HFFc6 (cell line): ENCODE measurements around the gene KRTAP10-7. TPM values are rescaled to one million over a fixed set of nuclear protein-coding genes. Genes with fewer than 3 reads are reported as not detected.
"Not testable (repeated sequence)": the region's sequence is repeated elsewhere in the genome, so short reads cannot be mapped to it uniquely, and the experiment has no call there.

Experiments
- DNase-seq: peaks from one replicate; pipeline ENCODE4 v3.0.0-alpha.2; 2018
- H3K27ac Mint-ChIP-seq: 2 replicates; pipeline ENCODE4 v1.8.0; 2020; ENCODE audit warnings: mild to moderate bottlenecking, mixed read lengths
- H3K27me3 Mint-ChIP-seq: 2 replicates; pipeline ENCODE4 v1.8.0; 2021; ENCODE audit warnings: mild to moderate bottlenecking, moderate library complexity, mixed read lengths; ENCODE audit not compliant: insufficient read depth
- H3K36me3 Mint-ChIP-seq: 2 replicates; pipeline ENCODE4 v1.8.0; 2021; ENCODE audit warnings: low read depth, mixed read lengths
- H3K4me1 Mint-ChIP-seq: 2 replicates; pipeline ENCODE4 v1.8.0; 2020; ENCODE audit warnings: low read depth, mixed read lengths
- H3K4me3 Mint-ChIP-seq: 2 replicates; pipeline ENCODE4 v1.8.0; 2020; ENCODE audit warnings: mild to moderate bottlenecking, moderate library complexity, mixed read lengths
- H3K9me3 Mint-ChIP-seq: 2 replicates; pipeline ENCODE4 v1.8.0; 2020; ENCODE audit warnings: mild to moderate bottlenecking, mixed read lengths
- CTCF ChIP-seq: fragments of 200-600 bp; sonication (generic); IDR thresholded peaks from 2 replicates; pipeline ENCODE4 v1.5.0; 2021; ENCODE audit warnings: antibody characterized with exemption, mild to moderate bottlenecking
- total RNA-seq, 6 experiments: library from RNA; stranded (reverse); fragmentation: NEBNext Ultra II Directional; extraction: Animal tissue kit (Norgen Biotek cat#: 25700); gene quantifications; 2 replicates in 1 of 6; 3 replicates in 5 of 6; pipeline ENCODE4 v1.2.3, GENCODE V29; 2021

The KRTAP10-7 gene
- total RNA-seq, 6 experiments from 2014 or later = not detected

GRCh38 chr21:44630440-44630839 lies 30.0 kb downstream of the KRTAP10-7 start:
- Mint-ChIP-seq H3K27me3 (peaks cover 3% of the 10 kb centered on the region), H3K4me3 (no peak overlapping the region), H3K4me1 (no peaks in the 10 kb centered on the region), H3K9me3 (peaks cover 46% of the 10 kb centered on the region), H3K27ac (no peak overlapping the region), H3K36me3 (peaks cover 10% of the 10 kb centered on the region; the same call in 1 of the 2 replicates)
- no peak for DNase-seq
- no peak for TF ChIP-seq CTCF

DNA sequence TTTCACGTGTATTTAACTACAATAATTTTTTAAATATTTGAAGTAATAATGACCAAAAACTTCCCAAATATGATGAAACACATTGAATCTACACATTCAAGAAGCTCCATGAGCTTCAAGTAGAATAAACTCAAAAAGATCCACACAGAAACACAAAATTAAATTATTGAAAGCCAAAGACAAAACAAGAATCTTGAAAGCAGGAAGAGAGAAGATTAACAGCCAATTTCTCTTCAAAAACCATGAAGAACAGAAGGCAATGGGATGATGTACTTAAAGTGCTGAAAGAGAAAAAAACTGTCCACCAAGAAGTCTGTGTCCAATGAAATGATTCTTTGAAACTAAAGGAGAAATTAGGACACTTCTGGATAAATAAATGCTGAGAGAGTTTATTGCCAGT lies 31.7 kb downstream of the KRTAP10-7 start:
- no peaks in the 10 kb centered on the region for H3K4me1 Mint-ChIP-seq
- no peak for DNase-seq
- H3K36me3 Mint-ChIP-seq = peaks cover 10% of the 10 kb centered on the region; the same call in 1 of the 2 replicates
- no peak for TF ChIP-seq CTCF
- peaks cover 37% of the 10 kb centered on the region for H3K9me3 Mint-ChIP-seq
- H3K4me3 Mint-ChIP-seq = no peak overlapping the region
- H3K27ac Mint-ChIP-seq = no peak overlapping the region
- H3K27me3 Mint-ChIP-seq = peaks cover 2% of the 10 kb centered on the region

GRCh38 chr21:44636209-44637017 lies 36.0 kb downstream of the KRTAP10-7 start:
- peaks cover 34% of the 10 kb centered on the region for H3K9me3 Mint-ChIP-seq
- no peak for DNase-seq
- H3K27ac Mint-ChIP-seq = no peak overlapping the region
- no peak overlapping the region for H3K4me3 Mint-ChIP-seq
- TF ChIP-seq CTCF = no peak
- no peaks in the 10 kb centered on the region for H3K4me1 Mint-ChIP-seq
- H3K27me3 Mint-ChIP-seq = peaks cover 6% of the 10 kb centered on the region
- H3K36me3 Mint-ChIP-seq = peaks cover 10% of the 10 kb centered on the region

- Mint-ChIP-seq H3K27ac (no peak within 1 kb of the TSS), H3K27me3 (peaks cover 8% of the 10 kb centered on the region), H3K4me3 (no peak within 1 kb of the TSS), H3K9me3 (peaks cover 29% of the 10 kb centered on the region), H3K4me1 (no peaks in the 10 kb centered on the region), H3K36me3 (peaks cover 5% of the 10 kb centered on the region; the same call in 1 of the 2 replicates)
- no peak for DNase-seq
- TF ChIP-seq CTCF = no peak
Measured at GRCh38 chr21:44637018-44637850, 36.8 kb downstream of the KRTAP10-7 start, which contains the start of gene KRTAP10-10. TSS of gene KRTAP10-10 (plus strand) at chr21:44637356. CDS start at chr21:44637418, 62 bp downstream.

GRCh38 chr21:44637851-44638348 lies 37.5 kb downstream of the KRTAP10-7 start:
- H3K36me3 Mint-ChIP-seq, H3K4me1 Mint-ChIP-seq, H3K4me3 Mint-ChIP-seq, DNase-seq, H3K27me3 Mint-ChIP-seq, H3K27ac Mint-ChIP-seq: not testable (repeated sequence)
- peaks cover 25% of the 10 kb centered on the region; the same call in 1 of the 2 replicates for H3K9me3 Mint-ChIP-seq

DNA sequence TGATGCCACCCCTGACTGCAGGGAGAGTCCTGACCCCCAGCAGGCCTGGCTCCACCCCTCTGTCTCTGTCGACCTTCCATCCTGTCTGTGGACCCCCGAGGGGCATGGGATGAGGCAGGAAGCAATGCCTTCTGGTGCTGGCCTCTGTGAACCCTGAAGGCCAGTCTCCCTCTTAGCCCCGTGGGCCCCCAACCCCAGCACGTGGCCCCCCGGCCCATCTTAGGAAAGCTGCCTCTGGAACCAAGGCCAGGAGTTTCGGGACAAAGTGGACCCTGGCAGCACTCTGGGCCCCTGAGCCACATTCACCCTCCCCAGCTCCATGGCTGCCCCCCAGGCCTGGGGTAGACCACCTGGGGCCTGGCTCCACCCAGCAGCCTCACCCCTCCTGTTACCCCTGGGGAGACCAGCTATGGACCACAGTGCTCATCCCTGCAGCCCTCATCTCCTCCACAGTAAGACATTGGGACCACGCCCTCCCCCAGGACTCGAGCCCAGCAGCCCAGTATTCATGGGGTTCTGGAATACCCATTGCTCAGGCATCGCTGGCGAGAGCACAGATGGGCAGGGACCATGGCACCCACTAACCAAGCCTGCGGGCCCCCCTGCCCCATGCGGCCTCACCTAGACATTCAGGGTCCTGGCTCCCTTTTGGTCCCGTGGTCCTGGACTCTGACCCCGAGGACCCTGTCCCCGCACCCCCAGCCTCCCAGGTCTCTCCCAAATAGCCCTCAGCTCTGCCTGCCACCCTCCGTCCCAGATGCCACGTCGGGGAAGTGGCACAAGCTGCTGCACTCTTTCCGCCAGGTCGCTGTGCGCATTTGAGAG lies 38.3 kb downstream of the KRTAP10-7 start:
- not testable (repeated sequence) for H3K4me3 Mint-ChIP-seq, DNase-seq, H3K4me1 Mint-ChIP-seq, H3K36me3 Mint-ChIP-seq, H3K27me3 Mint-ChIP-seq, H3K27ac Mint-ChIP-seq
- peaks cover 34% of the 10 kb centered on the region for H3K9me3 Mint-ChIP-seq
